NCI-H1694 (cell line): ENCODE results near the gene PSMD3.
"Not testable (repeated sequence)": the region's sequence is repeated elsewhere in the genome, so short reads cannot be mapped to it uniquely, and the experiment has no call there.

Experiments used
- DNase-seq: peaks from one replicate; lab custom pipeline; 2025; lab: John Stamatoyannopoulos, UW

The PSMD3 gene

GRCh38 chr17:39980351-39981206 lies at the start of gene PSMD3:
Gene PSMD3 (plus strand): TSS chr17:39980807. CDS start chr17:39980971, 164 bp downstream.
- DNase-seq = peak; percentile 99

GRCh38 chr17:39933912-39934311 lies 46.7 kb upstream of the PSMD3 start:
- no peak for DNase-seq

DNA sequence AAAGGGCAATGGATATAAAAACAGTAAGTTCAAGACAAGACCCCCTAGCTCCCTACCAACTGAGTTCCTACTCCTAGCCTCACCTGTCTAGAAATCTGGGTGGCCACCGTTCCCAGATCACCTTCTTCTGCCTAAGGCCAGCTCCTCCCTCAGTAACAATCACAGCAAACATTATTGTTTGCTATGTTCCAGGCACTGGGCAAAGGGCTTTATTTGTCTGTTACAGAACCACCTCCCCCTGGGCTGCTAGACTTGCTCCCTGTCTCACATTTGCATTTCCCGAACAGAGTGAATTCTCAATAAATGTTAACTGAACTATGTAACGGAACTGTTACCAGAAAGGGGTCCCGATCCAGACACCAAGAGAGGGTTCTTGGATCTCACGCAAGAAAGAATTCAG lies 46.3 kb upstream of the PSMD3 start:
- no peak for DNase-seq

GRCh38 chr17:39935909-39936308 lies 44.7 kb upstream of the PSMD3 start:
- DNase-seq = no peak

DNA sequence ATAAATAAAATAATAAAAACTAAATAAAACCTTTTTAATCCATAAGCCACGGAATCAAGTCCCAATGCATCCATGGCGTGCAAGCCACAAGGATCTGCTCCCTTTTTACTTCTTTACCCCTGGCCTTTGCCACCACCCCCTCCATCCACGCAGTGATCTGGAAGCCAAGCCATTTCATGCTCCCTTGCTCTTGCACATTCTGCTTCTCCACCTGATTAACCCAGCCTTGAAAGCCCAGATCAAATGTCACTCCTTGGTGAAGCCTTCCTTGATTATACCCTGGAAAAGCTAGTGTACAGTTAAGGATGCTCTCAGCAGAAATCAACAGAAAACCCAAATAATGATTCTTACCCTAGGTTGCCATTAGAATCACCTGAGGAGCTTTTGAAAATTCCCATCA lies 43.2 kb upstream of the PSMD3 start:
- DNase-seq = no peak

DNA sequence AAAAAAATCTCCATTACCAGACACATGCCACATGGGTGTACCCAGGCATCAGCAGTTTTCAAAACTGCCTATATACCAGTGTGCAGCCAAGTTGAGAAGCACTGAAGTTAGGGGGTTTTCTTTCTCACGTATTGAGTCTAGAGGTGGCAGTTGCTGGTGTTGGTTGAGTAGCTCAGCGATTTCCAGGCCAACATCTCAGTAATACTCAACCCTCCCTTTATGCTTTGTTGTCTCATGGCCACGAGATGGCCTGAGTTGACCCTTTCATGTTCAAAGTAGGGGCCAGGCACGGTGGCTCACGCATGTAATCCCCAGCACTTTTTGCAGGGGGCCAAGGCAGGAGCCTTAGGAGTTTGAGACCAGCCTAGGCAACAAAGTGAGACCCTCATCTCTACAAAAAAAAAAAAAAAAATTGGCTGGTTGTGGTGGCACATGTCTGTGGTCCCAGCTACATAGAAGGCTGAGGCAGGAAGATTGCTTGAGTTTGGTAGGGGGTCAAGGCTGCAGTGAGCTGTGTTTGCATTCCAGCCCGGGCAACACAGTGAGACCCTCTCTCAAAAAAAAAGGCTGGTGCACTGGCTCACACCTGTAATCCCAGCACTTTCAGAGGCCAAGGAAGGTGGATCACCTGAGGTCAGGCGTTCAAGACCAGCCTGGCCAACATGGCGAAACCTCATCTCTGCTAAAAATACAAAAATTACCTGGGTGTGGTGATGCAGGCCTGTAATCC lies 42.3 kb upstream of the PSMD3 start:
- DNase-seq = no peak

GRCh38 chr17:39939106-39939505 lies 41.5 kb upstream of the PSMD3 start:
- no peak for DNase-seq

GRCh38 chr17:39939588-39940419 lies 40.8 kb upstream of the PSMD3 start:
- no peak for DNase-seq

- no peak for DNase-seq
These were observed 36.8 kb upstream of the PSMD3 start for GRCh38 chr17:39943702-39944392.

GRCh38 chr17:39944393-39944711 lies 36.3 kb upstream of the PSMD3 start:
- DNase-seq = no peak

GRCh38 chr17:39946551-39947330 lies 33.9 kb upstream of the PSMD3 start:
- DNase-seq = no peak

DNA sequence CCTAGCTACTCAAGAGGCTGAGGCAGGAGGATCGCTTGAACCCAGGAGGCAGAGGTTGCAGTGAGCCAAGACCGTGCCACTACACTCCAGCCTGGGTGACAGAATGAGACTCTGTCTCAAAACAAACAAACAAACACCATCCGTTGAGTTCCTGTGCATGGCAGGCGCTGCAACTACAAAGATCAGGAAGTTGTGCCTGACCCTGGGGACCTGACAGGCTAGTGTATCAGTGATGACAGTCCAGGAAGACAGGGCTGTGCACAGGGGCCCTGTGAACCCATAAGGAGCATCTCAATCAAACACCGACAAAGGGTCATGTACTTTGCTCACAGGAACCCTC lies 32.1 kb upstream of the PSMD3 start:
- not testable (repeated sequence) for DNase-seq

- DNase-seq = no peak
These were observed 31.6 kb upstream of the PSMD3 start for GRCh38 chr17:39949028-39949427.

- no peak for DNase-seq
These were observed 29.7 kb upstream of the PSMD3 start for GRCh38 chr17:39950871-39951348.

- DNase-seq = no peak
These were observed 28.5 kb upstream of the PSMD3 start for GRCh38 chr17:39951924-39952679.

DNA sequence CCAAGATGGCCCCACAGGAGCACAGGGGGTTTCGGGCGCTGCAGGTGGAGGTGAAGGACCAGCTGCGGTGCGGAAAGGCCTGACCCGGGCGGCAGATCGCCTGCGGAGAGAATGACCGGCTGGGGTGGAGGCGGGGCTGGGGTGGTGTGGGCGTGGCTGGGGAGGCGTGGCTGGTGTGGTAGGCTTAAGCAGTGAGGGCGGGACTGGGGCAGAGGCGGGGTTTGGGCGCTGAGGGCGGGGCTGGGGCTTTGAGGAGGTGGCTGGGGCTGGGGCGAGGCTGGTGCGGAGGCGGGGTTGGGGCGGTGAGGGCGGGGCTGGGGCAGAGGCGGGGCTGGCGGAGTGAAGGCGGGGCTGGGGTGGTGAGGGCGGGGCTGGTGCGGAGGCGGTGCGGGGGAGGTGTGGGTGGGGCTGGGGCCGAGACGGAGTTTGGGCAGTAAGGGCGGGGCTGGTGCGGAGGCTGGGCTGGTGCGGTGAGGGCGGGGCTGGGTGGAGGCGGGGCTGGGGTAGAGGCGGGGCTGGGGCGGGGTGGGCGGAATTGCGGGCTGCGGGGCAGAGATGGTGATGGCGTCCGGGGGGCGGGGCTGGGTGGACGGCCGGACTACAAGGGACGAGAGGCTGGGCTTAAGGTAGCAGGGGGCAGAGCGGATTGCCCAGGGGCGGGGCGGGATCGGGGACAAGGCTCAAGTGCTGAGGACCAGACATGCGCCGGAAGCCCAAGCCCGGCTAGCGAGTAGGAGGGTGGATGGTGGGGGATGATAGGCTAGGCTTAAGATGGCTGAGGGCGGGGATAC lies 27.7 kb upstream of the PSMD3 start:
- DNase-seq = no peak

GRCh38 chr17:39953471-39953888 lies 27.1 kb upstream of the PSMD3 start:
- no peak for DNase-seq

- no peak for DNase-seq
These were observed 25.7 kb upstream of the PSMD3 start for GRCh38 chr17:39954876-39955275.

DNA sequence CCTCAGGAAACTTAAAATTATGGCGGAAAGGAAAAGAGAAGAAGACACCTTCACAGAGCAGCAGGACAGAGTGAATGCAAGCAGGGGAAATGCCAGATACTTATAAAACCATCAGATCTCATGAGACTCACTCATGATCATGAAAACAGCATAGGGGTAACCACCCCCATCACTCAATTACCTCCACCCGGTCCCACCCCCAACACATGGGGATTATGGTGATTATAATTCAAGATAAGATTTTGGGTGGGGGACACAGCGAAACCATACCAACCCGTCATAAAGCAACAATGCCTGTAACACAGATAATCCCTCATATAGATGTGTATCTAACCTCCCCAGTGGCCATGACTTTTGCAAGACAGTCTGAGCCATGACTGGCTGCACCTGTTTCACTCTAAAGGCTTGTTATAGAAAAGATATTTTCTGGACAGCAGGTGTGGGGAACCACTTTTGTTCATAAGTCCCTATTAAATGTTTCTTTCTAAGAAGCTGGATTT lies 24.8 kb upstream of the PSMD3 start:
- DNase-seq = no peak
